Tibial artery (tissue), 4 donors: ENCODE results near the gene IFNA2.
"Not testable (repeated sequence)": the region's sequence is repeated elsewhere in the genome, so short reads cannot be mapped to it uniquely, and the experiment has no call there.

Experiments used
- DNase-seq, 2 donors: peaks; one replicate each; pipeline ENCODE4 v3.0.0-alpha.2; 2019
- H3K27ac ChIP-seq, 2 donors: fragments of 200-600 bp; sonication (generic) in 1 of 2; 1 replicate in 1 of 2; 2 replicates in 1 of 2; pipeline ENCODE4 v1.5.1; 2018 to 2019; ENCODE audit warnings: mild to moderate bottlenecking in 1 of 2
- H3K27me3 ChIP-seq, 2 donors: fragments of 200-600 bp; sonication (generic) in 1 of 2; one replicate each; pipeline versions ENCODE4 v1.5.1 to v1.6.0; 2016 to 2019
- H3K36me3 ChIP-seq, 3 donors: fragments of 200-600 bp; sonication (generic) in 2 of 3; one replicate each; pipeline ENCODE4 v1.5.1; 2016 to 2019; ENCODE audit warnings: mild to moderate bottlenecking in 2 of 3
- H3K4me1 ChIP-seq, 4 donors: fragments of 200-600 bp; sonication (generic) in 2 of 4; 1 replicate in 3 of 4; 2 replicates in 1 of 4; pipeline ENCODE4 v1.5.1; 2016 to 2019
- H3K4me3 ChIP-seq, 2 donors: fragments of 200-600 bp; sonication (generic) in 1 of 2; 1 replicate in 1 of 2; 2 replicates in 1 of 2; pipeline ENCODE4 v1.5.1; 2018 to 2019; ENCODE audit warnings: mild to moderate bottlenecking in 2 of 2
- H3K9me3 ChIP-seq, 3 donors: fragments of 200-600 bp; sonication (generic) in 1 of 3; one replicate each; pipeline ENCODE4 v1.5.1; 2016 to 2019
- CTCF ChIP-seq, 2 experiments: fragments of 200-600 bp in 1 of 2; fragments of 450-650 bp in 1 of 2; IDR thresholded peaks; one replicate each; pipeline ENCODE4 v1.5.1; 2017 to 2019; ENCODE audit warnings: antibody characterized with exemption in 2 of 2, mild to moderate bottlenecking in 1 of 2, moderate library complexity in 1 of 2
- intact Hi-C: fragments of 100-400 bp; cut with DNase I; formaldehyde crosslinking; loops from one replicate; pipeline ENCODE4 v1.15.0; 2023; ENCODE audit warnings: low total_unique reads

The IFNA2 gene

GRCh38 chr9:21385131-21385670 lies at the start of gene IFNA2:
Gene IFNA2, minus strand, starts transcription at chr9:21385398. Its CDS starts 69 bp downstream, at chr9:21385329.
- Histone ChIP-seq H3K4me1 (no peaks in the 10 kb centered on the region), H3K36me3 (no peaks in the 10 kb centered on the region), H3K27ac (no peak within 1 kb of the TSS), H3K4me3 (no peak within 1 kb of the TSS), H3K9me3 (no peaks in the 10 kb centered on the region), H3K27me3 (peaks cover 0 to 23% of the 10 kb centered on the region in 2 donors)
- intact Hi-C loops = no loop called here
- TF ChIP-seq CTCF (IDR thresholded peaks at IDR 0.05) = no peak
- no peak for DNase-seq

- H3K27me3 ChIP-seq, H3K4me3 ChIP-seq, H3K4me1 ChIP-seq, H3K27ac ChIP-seq, H3K36me3 ChIP-seq, intact Hi-C loops, H3K9me3 ChIP-seq, DNase-seq: not testable (repeated sequence)
Measured at GRCh38 chr9:21435015-21435383, 49.8 kb upstream of the IFNA2 start.

GRCh38 chr9:21434202-21435014 lies 49.2 kb upstream of the IFNA2 start:
- no peaks in the 10 kb centered on the region for H3K36me3 ChIP-seq
- intact Hi-C loops = no loop called here
- H3K27me3 ChIP-seq = peaks cover 0 to 6% of the 10 kb centered on the region in 2 donors
- TF ChIP-seq CTCF (IDR thresholded peaks at IDR 0.05) = no peak
- H3K4me1 ChIP-seq = no peaks in the 10 kb centered on the region
- no peaks in the 10 kb centered on the region for H3K9me3 ChIP-seq
- H3K4me3 ChIP-seq = no peak overlapping the region
- H3K27ac ChIP-seq = no peak overlapping the region
- no peak for DNase-seq

- Histone ChIP-seq H3K27me3 (peaks cover 0 to 6% of the 10 kb centered on the region in 2 donors), H3K4me1 (no peaks in the 10 kb centered on the region), H3K27ac (no peak overlapping the region), H3K4me3 (no peak overlapping the region), H3K36me3 (no peaks in the 10 kb centered on the region), H3K9me3 (no peaks in the 10 kb centered on the region)
- no peak for DNase-seq
- TF ChIP-seq CTCF (IDR thresholded peaks at IDR 0.05) = no peak
- intact Hi-C loops = no loop called here
Measured at GRCh38 chr9:21432672-21433425, 47.7 kb upstream of the IFNA2 start.

- Histone ChIP-seq H3K27me3 (peaks cover 0 to 6% of the 10 kb centered on the region in 2 donors), H3K4me1 (no peaks in the 10 kb centered on the region), H3K27ac (no peak overlapping the region), H3K36me3 (no peaks in the 10 kb centered on the region), H3K4me3 (no peak overlapping the region), H3K9me3 (no peaks in the 10 kb centered on the region)
- DNase-seq = no peak
- TF ChIP-seq CTCF (IDR thresholded peaks at IDR 0.05) = no peak
- intact Hi-C loops = no loop called here
Measured at GRCh38 chr9:21429191-21429590, 44.0 kb upstream of the IFNA2 start.

- H3K36me3 ChIP-seq = no peaks in the 10 kb centered on the region
- no peak overlapping the region for H3K27ac ChIP-seq
- no peak for DNase-seq
- intact Hi-C loops = no loop called here
- no peaks in the 10 kb centered on the region for H3K9me3 ChIP-seq
- H3K4me1 ChIP-seq = no peaks in the 10 kb centered on the region
- no peak for TF ChIP-seq CTCF (IDR thresholded peaks at IDR 0.05)
- no peak overlapping the region for H3K4me3 ChIP-seq
- H3K27me3 ChIP-seq = peaks cover 0 to 6% of the 10 kb centered on the region in 2 donors
Measured at GRCh38 chr9:21428235-21428634, 43.0 kb upstream of the IFNA2 start.
